Measurements from ENCODE around the gene ADNP2.

The ADNP2 gene

GRCh38 chr18:80107426-80107825 lies 1.6 kb upstream of the ADNP2 start:
- no peak for DNase-seq (ENCODE audit: low spot score)

DNA sequence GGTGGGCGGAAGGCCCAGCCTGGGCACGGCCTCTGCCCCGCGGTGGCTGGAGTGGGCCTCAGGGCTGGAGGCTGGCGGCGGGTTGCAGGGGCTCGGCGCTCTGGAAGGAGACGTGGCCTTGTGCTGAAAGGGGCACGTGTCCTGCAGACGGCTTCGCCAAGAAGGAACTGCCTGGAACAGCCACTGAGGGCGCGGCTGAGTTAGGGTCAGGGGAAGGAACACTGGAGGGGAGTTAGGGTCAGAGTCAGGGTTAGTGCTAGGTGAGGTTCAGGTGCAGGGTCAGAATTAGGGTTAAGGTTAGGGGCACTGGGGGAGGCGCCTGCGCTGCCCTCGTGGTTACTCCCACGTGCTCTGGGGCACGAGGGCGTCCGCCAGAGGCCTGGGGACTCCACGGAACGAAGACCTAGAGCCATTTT lies 933 bp upstream of the ADNP2 start:
- no peak for DNase-seq (ENCODE audit: low spot score)

GRCh38 chr18:80109676-80110078 lies 615 bp downstream of the ADNP2 start:
- DNase-seq (ENCODE audit: low spot score): peak; percentile 72

DNA sequence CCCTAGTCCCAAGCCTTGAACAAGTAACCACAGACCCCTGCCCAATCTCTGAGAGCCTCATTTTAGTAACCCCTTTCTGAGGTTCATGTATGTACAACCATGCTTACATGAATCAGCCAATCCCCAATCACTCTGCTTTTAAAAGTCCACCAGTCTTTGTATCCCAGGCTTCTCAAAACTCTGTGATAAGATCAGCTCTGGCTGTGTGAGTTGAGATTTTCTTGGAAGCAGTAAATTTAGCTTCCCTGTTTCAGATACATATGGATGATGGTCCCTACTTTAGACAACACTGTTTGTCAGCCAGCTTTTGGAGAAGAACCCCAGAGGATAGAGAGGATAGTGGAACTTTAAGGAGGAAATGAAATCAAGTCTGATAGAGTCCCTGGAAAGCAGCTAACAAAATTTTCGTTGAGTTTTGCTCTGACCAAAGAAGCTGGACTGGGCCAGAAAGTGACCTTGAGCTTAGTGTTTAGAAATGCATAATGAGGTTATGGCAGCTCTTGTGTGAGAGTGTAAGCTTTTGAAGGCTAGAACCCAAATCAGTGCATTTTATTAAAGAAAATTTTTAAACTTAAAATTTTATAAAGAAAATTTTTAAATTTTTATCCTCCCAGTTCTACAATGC lies 3.7 kb downstream of the ADNP2 start:
- no peak for DNase-seq (ENCODE audit: low spot score)

DNA sequence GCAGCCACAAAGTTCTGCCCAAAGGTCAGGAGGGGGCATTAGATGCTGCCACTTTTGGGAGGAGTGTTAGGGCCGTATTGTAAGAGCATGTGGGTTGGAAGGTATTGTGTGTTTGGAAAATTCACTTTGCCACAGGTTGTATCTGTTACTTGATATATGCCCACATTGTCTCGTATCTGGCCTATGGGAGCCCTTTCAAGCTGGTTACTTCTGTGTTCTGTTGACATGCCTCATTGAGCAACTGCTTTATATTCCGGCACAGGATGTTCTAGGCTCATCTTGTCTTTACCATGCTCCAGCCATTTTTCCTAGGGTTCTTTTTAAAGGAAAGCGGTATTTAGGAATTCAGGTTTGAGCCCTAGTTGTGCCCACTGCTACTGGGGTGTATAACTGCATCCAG lies 6.0 kb downstream of the ADNP2 start:
- no peak for DNase-seq (ENCODE audit: low spot score)

GRCh38 chr18:80119111-80119510 lies 10.0 kb downstream of the ADNP2 start:
- no peak for DNase-seq (ENCODE audit: low spot score)

- DNase-seq (ENCODE audit: low spot score): no peak
Observed at GRCh38 chr18:80120932-80121331, 11.9 kb downstream of the ADNP2 start.

GRCh38 chr18:80124131-80124530 lies 15.1 kb downstream of the ADNP2 start:
- no peak for DNase-seq (ENCODE audit: low spot score)

GRCh38 chr18:80126797-80127196 lies 17.7 kb downstream of the ADNP2 start:
- no peak for DNase-seq (ENCODE audit: low spot score)

DNA sequence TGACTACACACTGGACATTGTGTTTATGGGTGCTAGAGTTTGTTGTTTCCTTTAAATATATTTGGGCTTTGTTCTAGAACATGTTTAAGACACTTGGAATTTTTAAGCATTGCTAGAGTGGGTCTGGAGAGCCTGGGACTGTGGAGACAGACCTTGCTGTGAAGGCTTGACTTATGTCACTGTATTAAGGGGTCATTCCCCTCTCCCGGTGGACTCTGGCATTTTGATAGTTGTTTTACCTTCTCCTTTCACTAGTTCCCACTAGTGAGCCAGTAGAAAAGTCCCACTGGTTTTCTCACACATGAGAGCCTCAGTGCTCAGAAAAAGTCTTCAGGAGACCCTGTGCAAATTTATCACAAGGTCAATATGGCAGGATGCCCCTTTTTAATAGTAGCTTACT lies 18.6 kb downstream of the ADNP2 start:
- no peak for DNase-seq (ENCODE audit: low spot score)

DNA sequence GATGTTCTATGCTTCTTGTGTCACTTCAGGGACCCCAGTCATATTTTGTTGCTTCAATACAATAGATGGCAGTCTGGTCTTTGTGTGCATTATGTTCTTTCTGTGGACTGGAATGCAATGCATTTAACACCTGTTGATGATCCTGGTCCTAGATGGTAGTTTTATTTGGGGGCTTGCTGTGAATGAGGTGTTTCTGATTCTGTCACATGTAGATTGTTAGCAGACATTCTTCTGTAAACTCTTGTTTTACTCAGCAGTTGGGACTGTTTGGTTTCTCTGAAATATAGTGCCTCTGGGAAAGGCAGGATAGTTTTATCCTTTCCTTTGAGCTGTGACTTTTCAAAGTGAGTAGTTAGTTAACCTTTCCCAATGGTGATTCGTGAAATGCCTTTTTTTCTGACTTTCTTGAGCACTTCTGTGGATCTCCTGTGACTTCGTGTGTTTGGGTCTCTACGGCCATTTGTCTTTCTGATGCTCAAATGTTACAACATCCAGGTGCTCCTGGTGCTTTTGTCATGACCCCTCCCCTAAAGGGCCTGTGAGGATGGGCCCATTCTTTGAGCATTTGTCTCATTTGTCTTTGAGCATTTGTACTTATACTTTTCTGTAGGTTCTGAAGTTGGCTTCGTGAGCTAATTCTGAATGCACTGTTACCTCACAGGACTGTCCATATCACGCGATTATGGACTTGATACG lies 20.8 kb downstream of the ADNP2 start:
- no peak for DNase-seq (ENCODE audit: low spot score)

- DNase-seq (ENCODE audit: low spot score): no peak
Observed at GRCh38 chr18:80130555-80130954, 21.5 kb downstream of the ADNP2 start.

- DNase-seq (ENCODE audit: low spot score): no peak
Observed at GRCh38 chr18:80132180-80132812, 23.2 kb downstream of the ADNP2 start.

GRCh38 chr18:80133124-80133523 lies 24.1 kb downstream of the ADNP2 start:
- no peak for DNase-seq (ENCODE audit: low spot score)

DNA sequence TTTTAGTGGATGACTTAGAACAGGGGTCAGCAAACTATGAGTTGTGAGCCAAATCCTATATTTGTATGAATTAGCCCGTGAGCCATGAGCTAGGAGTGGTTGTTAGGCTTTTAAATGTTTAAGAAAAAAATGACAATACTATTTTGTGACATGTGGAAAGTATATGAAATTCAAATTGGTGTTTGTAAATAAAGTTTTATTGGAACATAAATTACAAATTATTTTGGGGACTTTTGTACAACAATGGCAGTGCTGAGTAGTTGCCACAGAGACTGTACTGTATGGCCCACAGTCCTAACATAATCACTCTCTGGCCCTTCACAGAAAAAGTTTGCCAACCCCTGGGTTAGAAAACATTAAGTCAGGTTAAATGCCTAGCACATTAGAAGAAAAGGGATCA lies 26.1 kb downstream of the ADNP2 start:
- DNase-seq (ENCODE audit: low spot score): no peak

DNA sequence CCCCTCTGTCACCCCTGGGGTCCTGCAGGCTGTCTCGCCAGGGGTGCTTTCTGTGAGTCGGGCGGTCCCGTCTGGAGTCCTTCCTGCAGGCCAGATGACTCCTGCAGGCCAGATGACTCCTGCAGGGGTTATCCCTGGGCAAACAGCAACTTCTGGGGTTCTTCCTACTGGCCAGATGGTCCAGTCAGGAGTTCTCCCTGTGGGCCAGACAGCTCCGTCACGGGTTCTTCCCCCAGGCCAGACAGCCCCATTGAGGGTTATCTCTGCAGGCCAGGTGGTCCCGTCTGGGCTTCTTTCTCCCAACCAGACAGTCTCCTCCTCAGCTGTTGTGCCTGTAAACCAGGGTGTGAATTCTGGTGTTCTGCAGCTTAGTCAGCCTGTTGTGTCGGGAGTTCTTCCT lies 27.6 kb downstream of the ADNP2 start:
- no peak for DNase-seq (ENCODE audit: low spot score)

GRCh38 chr18:80137137-80137536 lies 28.1 kb downstream of the ADNP2 start:
- no peak for DNase-seq (ENCODE audit: low spot score)

DNA sequence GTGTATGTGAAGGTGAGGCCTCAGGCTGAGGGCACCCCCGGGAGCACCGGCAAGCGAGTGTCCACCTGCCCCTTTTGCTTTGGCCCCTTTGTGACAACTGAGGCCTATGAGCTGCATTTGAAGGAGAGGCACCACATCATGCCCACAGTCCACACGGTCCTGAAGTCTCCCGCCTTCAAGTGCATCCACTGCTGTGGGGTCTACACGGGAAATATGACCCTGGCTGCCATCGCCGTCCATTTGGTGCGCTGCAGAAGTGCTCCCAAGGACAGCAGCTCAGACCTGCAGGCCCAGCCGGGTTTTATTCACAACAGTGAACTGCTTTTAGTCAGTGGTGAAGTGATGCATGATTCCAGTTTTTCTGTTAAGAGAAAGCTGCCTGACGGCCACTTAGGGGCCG lies 28.9 kb downstream of the ADNP2 start:
- DNase-seq (ENCODE audit: low spot score): no peak

- no peak for DNase-seq (ENCODE audit: low spot score)
Observed at GRCh38 chr18:80140455-80140985, 31.5 kb downstream of the ADNP2 start.

GRCh38 chr18:80143881-80144280 lies 34.8 kb downstream of the ADNP2 start:
- no peak for DNase-seq (ENCODE audit: low spot score)

DNA sequence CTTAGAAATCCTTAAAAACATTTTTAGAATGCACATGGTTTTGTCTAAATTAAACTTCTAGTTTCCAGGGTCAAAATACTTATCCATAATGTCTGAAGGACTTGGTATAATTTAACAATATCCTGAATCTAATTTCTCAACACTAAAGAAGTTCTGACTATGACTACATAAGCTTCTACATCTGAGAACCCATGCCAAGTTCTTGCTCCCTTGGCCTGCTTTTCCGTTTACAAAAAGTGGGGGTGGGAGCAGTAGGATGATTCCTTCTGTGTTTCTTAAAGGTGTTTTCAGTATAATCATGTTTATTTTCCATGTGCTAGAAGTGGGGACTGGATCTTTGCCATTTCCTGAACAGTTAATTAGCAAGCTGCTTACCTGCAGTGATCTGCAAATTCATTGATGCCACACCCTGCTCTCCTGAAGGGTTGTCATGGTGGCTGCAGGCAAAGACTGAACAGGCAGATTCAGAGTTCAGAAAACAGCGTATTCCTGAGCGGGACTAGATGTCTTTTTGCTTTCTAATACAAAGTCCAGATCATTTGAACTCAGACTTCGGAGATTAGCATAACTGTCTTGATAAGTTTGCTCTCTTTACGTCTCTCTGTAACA lies 36.2 kb downstream of the ADNP2 start:
- DNase-seq (ENCODE audit: low spot score): no peak

DNA sequence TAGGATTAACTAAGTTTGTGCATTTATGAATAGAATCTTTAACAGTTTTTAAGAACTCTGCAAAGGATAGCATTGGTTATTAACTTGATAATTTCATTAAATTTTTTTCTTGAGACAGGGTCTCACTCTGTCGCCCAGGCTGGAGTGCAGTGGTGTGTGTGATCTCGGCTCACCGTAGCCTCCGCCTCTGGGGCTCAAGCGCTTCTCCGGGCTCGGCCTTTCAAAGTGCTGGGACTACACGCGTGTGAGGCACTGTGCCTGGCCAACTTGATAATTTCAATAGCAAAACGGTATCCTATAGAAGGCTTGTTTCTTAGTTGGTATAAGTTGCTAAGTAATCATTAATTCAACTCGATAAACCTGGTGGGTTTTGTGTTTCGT lies 38.0 kb downstream of the ADNP2 start:
- DNase-seq (ENCODE audit: low spot score): no peak

Measured in left forelimb (tissue), 1 donor.